Loucy (cell line): Measurements from ENCODE around the gene DHFR.

Experiments used
- CTCF ChIP-seq: fragments of 200-600 bp; sonication (generic); conservative IDR thresholded peaks from 2 replicates; pipeline ENCODE4 v1.5.1; 2014; ENCODE audit warnings: mild to moderate bottlenecking, antibody characterized with exemption, low read length
- EZH2phosphoT487 ChIP-seq: fragments of 200-600 bp; IDR thresholded peaks from 2 replicates; pipeline ENCODE4 v1.6.1; 2018; ENCODE audit warnings: antibody characterized with exemption, mild to moderate bottlenecking, moderate library complexity, borderline replicate concordance

GRCh38 chr5:80632700-80633099 is 22.1 kb downstream of the DHFR start:
- TF ChIP-seq CTCF (no peak), EZH2phosphoT487 (no peak)
